Muscle layer of colon (tissue), 2 donors: Measurements from ENCODE around the gene NPM3.
A peak's percentile ranks its signal among the peaks of the same experiment; 100 is the strongest.

Source experiments
- H3K27ac ChIP-seq: one replicate; pipeline ENCODE4 v1.7.0; 2013; ENCODE audit warnings: low read depth, mild to moderate bottlenecking, low read length, moderate library complexity
- H3K27me3 ChIP-seq, 2 donors: one replicate each; pipeline ENCODE4 v1.7.0; 2013; ENCODE audit warnings: low read length in 2 of 2, mild to moderate bottlenecking in 2 of 2; ENCODE audit not compliant: insufficient read depth in 2 of 2, control insufficient read depth in 1 of 2
- H3K36me3 ChIP-seq: one replicate; pipeline ENCODE4 v1.7.0; 2013; ENCODE audit warnings: mild to moderate bottlenecking, low read length; ENCODE audit not compliant: insufficient read depth
- H3K4me1 ChIP-seq: one replicate; pipeline ENCODE4 v1.7.0; 2013; ENCODE audit warnings: mild to moderate bottlenecking, low read length; ENCODE audit not compliant: insufficient read depth
- H3K4me3 ChIP-seq, 2 donors: one replicate each; pipeline ENCODE4 v1.7.0; 2013; ENCODE audit warnings: low read length in 2 of 2, low read depth in 1 of 2, mild to moderate bottlenecking in 1 of 2, moderate library complexity in 1 of 2
- H3K9ac ChIP-seq: one replicate; pipeline ENCODE4 v1.7.0; 2013; ENCODE audit warnings: low read length
- H3K9me3 ChIP-seq: one replicate; pipeline ENCODE4 v1.7.0; 2013; ENCODE audit warnings: mild to moderate bottlenecking, low read length
- donor health status: abdominal sarcoma.
- donor health status: Adenocarcinoma of cecum.

Gene NPM3, protein sequence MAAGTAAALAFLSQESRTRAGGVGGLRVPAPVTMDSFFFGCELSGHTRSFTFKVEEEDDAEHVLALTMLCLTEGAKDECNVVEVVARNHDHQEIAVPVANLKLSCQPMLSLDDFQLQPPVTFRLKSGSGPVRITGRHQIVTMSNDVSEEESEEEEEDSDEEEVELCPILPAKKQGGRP

GRCh38 chr10:101782811-101783735 is at the start of gene NPM3:
Gene NPM3 (minus strand): TSS chr10:101783446. CDS start chr10:101783390, 56 bp downstream.
- peaks cover 38% of the 10 kb centered on the region for H3K4me1 ChIP-seq
- no peaks in the 10 kb centered on the region for H3K9me3 ChIP-seq
- H3K4me3 ChIP-seq, result peak within 1 kb of the TSS; percentile 58 to 76
- H3K27me3 ChIP-seq, result peaks cover 11 to 25% of the 10 kb centered on the region in 2 donors
- peak within 1 kb of the TSS; percentile 34 for H3K9ac ChIP-seq
- peak within 1 kb of the TSS; percentile 40 for H3K27ac ChIP-seq
- peaks cover 28% of the 10 kb centered on the region for H3K36me3 ChIP-seq

GRCh38 chr10:101832325-101832771 is 49.1 kb upstream of the NPM3 start:
- peaks cover 13% of the 10 kb centered on the region for H3K4me1 ChIP-seq
- H3K27ac ChIP-seq, result no peak overlapping the region

DNA sequence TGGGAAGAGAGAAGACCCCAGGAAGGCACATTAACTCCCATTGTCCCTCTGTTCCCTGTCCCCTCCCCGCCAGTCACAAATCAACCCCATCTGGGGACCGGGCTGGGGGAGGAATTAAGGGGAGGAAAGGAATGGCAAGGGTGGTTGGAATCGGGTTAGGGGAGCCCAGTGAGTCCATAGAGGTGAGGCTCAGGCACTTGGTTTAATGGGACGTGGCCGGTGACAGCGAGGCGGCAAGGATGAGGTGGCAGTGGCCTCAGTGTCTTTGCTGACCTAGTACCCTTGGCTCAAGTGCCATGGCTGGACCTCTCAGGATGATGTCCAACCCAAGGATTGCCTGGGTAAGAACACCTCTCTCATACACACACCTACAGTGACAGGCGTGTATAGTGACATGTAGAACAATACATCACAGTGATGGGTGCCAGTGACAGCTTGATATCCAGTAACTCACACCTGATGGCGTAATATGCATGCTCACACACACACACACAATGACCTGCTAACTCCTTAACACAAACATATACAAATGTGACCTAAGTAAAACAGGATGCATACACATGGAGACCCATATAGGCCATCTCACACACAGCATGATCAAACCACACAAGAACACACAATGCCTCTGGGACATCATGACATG is 48.0 kb upstream of the NPM3 start:
- peak overlapping the region; percentile 56 for H3K27ac ChIP-seq
- peak overlapping the region; percentile 17 for H3K9ac ChIP-seq
- H3K27me3 ChIP-seq, result no peaks in the 10 kb centered on the region
- no peaks in the 10 kb centered on the region for H3K9me3 ChIP-seq
- H3K4me3 ChIP-seq, result peak overlapping the region; percentile 69 to 72
- peaks cover 13% of the 10 kb centered on the region for H3K4me1 ChIP-seq
- peaks cover 6% of the 10 kb centered on the region for H3K36me3 ChIP-seq

More at GRCh38 chr10:101832325-101832771, 49.1 kb upstream of the NPM3 start:
- no peaks in the 10 kb centered on the region for H3K9me3 ChIP-seq
- peaks cover under 1% of the 10 kb centered on the region for H3K36me3 ChIP-seq
- H3K27me3 ChIP-seq, result no peaks in the 10 kb centered on the region
- no peak overlapping the region for H3K4me3 ChIP-seq
- H3K9ac ChIP-seq, result no peak overlapping the region

DNA sequence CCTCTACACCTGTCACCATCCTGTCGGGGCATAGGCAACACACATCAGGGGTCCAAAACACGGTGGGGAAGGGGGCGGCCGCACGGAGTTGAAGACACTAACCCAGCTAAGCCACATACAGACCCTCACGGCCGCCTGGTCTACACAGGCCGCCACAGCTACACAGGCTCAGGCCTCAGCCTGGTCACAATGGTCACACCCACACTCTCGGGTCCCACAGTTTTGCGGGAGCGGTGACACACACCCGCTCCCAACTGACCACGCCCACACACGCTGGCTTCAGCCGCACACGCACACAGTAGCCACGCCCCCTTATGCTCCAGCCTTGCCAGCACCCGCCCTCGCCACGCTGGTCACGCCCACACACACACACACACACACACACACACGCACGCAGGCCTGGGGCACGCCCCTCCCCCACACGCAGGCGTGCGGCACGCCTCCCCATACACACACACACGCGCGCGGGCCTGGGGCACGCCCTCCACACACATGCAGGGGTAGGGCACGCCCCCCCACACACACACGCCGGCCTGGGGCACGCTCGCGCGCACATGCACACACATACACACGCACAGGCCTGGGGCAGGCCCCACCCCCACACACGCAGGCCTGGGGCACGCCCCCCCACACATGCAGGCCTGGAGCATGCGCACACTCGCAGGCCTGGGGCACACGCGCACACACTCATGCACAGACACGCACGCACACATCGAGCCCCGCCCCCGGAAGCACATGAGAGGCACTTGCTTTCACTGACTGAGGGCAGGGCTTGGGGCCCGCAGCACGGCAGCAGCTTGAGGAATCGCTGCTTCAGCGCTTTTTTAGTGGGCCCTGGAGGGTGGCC is 47.3 kb upstream of the NPM3 start:
- Histone ChIP-seq H3K36me3 (peaks cover 6% of the 10 kb centered on the region), H3K27ac (peak overlapping the region; percentile 56), H3K9me3 (no peaks in the 10 kb centered on the region), H3K27me3 (no peaks in the 10 kb centered on the region), H3K9ac (peak overlapping the region; percentile 17), H3K4me1 (peaks cover 13% of the 10 kb centered on the region), H3K4me3 (peak overlapping the region; percentile 69 to 72)

DNA sequence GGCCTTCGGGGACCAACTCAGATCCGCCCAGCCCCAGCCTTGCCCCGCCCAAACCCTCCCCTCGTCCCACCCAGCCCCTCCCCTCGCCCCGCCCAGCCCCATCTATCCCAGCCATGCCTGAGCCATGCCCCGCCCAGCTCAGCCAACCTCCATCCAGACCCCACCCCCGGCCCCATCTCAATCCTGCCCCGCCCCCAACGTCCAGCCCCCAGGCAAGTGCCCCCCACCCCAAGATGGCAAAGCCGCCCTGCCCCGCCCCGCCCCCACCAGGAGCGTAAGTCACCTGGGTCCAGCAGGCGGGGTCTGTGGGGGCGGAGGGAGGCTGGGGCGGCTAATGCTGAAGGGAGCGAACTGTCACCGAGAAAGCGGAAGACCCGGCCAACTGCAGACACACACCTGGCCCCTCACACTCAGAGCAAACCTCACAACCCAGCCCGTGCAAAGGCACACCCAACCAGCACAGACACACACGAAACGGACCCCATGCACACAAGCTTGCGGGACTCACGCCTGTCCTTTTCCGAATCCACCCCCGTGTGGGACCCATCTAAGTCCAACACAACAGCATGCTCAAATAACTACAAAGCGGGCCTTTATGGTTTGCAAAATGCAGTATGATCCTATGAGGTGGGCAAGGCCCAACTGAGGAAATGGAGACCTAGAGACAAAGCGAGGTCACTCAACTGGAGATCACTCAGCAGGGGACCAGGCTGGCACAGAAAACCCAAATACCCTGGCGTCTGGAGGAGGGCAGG is 46.5 kb upstream of the NPM3 start:
- Histone ChIP-seq H3K36me3 (peaks cover 6% of the 10 kb centered on the region), H3K4me1 (peaks cover 13% of the 10 kb centered on the region), H3K27me3 (no peaks in the 10 kb centered on the region), H3K9ac (no peak overlapping the region), H3K27ac (peak overlapping the region; percentile 56), H3K9me3 (no peaks in the 10 kb centered on the region), H3K4me3 (peak overlapping the region in 1 of 2 donors; percentile 69)

GRCh38 chr10:101828766-101829551 is 45.7 kb upstream of the NPM3 start:
- H3K4me3 ChIP-seq, result no peak overlapping the region
- no peak overlapping the region for H3K27ac ChIP-seq
- H3K4me1 ChIP-seq, result peaks cover 13% of the 10 kb centered on the region
- H3K9me3 ChIP-seq, result no peaks in the 10 kb centered on the region
- no peaks in the 10 kb centered on the region for H3K27me3 ChIP-seq
- peaks cover 6% of the 10 kb centered on the region for H3K36me3 ChIP-seq
- H3K9ac ChIP-seq, result no peak overlapping the region

DNA sequence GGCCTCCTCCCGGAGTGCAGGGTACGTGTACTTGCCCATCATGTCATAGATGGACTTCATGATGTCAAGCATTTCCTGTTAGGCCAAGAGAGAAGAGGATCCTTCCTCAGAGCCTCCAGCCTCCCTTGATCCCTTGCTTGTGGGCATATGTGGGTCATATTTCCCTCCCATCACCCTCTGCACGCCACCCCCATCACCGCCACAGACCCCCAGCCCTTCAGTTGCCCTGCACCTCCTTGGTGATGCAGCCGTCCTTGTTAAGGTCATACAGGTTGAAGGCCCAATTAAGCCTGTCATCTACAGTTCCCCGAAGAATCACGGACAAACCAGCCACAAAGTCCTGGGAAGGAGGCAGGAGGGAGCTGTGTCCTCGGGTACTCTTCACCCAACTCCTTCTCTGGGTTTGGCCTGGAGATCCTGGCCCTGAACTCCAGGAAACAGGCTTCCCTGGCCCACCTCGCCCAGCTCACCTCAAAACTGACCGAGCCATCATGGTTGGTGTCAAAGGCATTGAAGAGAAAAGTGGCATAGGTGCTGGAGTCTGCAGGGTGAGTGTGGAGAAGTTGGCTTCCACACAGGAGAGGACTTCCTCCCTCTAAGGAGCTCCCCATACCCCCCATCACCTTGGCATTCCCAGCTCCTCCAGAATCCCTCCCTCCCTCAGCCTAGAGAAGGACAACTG is 44.8 kb upstream of the NPM3 start:
- H3K27ac ChIP-seq, result no peak overlapping the region
- no peaks in the 10 kb centered on the region for H3K9me3 ChIP-seq
- H3K4me1 ChIP-seq, result peaks cover 13% of the 10 kb centered on the region
- peaks cover 6% of the 10 kb centered on the region for H3K36me3 ChIP-seq
- no peaks in the 10 kb centered on the region for H3K27me3 ChIP-seq
- H3K9ac ChIP-seq, result no peak overlapping the region
- H3K4me3 ChIP-seq, result no peak overlapping the region

GRCh38 chr10:101826852-101827434 is 43.7 kb upstream of the NPM3 start:
- Histone ChIP-seq H3K36me3 (peaks cover 6% of the 10 kb centered on the region), H3K4me1 (peaks cover 13% of the 10 kb centered on the region), H3K9ac (no peak overlapping the region)

DNA sequence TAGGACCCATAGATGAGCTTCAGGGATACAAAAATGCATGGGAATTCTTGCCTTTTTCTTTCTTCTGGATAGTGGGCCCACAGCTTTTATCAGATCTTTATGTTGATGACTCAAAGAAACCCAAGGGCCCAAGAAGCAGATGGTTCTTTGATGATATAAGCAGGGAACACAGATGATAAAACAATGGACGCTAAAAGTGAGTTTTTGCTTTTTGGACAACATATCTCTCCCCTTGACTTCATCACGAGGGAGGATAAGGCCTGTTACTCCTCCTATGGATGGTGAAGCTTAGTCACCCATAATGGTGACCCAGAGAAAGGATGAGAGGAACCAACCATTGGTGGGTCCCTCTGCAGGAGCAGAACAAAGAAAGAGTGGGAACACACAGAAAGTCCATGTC is 41.5 kb upstream of the NPM3 start:
- H3K27ac ChIP-seq, result no peak overlapping the region
- H3K36me3 ChIP-seq, result peaks cover 6% of the 10 kb centered on the region
- H3K4me3 ChIP-seq, result no peak overlapping the region
- no peaks in the 10 kb centered on the region for H3K27me3 ChIP-seq
- H3K4me1 ChIP-seq, result no peaks in the 10 kb centered on the region
- H3K9ac ChIP-seq, result no peak overlapping the region
- no peaks in the 10 kb centered on the region for H3K9me3 ChIP-seq

More at GRCh38 chr10:101826852-101827434, 43.7 kb upstream of the NPM3 start:
- Histone ChIP-seq H3K27ac (no peak overlapping the region), H3K9me3 (no peaks in the 10 kb centered on the region), H3K27me3 (no peaks in the 10 kb centered on the region), H3K4me3 (no peak overlapping the region)
